GM18498 (cell line): ENCODE results near the gene STIM1.
"Not testable (repeated sequence)": the region's sequence is repeated elsewhere in the genome, so short reads cannot be mapped to it uniquely, and the experiment has no call there.

Source experiments
- ATAC-seq: cut with Tn5 transposase; IDR thresholded peaks from one replicate; pipeline ENCODE4 v1.9.1; 2021; ENCODE audit warnings: mild to moderate bottlenecking, moderate library complexity; ENCODE audit not compliant: unreplicated experiment

STIM1 gene

GRCh38 chr11:4016602-4017001 is 161.1 kb downstream of the STIM1 start:
- not testable (repeated sequence) for ATAC-seq

- ATAC-seq, result no peak
These were observed 161.7 kb downstream of the STIM1 start for GRCh38 chr11:4017129-4017528.

- no peak for ATAC-seq
These were observed 163.2 kb downstream of the STIM1 start for GRCh38 chr11:4018641-4019040.

GRCh38 chr11:4019891-4020290 is 164.4 kb downstream of the STIM1 start:
- ATAC-seq, result no peak

- ATAC-seq, result no peak
These were observed 167.2 kb downstream of the STIM1 start for GRCh38 chr11:4022669-4023068.

GRCh38 chr11:4025248-4025966 is 169.9 kb downstream of the STIM1 start:
- ATAC-seq, result no peak

GRCh38 chr11:4025967-4026324 is 170.5 kb downstream of the STIM1 start:
- no peak for ATAC-seq

- ATAC-seq, result no peak
These were observed 170.9 kb downstream of the STIM1 start for GRCh38 chr11:4026389-4026788.

GRCh38 chr11:4027746-4028145 is 172.3 kb downstream of the STIM1 start:
- no peak for ATAC-seq

GRCh38 chr11:4030197-4030596 is 174.7 kb downstream of the STIM1 start:
- ATAC-seq, result no peak

GRCh38 chr11:4032097-4032496 is 176.6 kb downstream of the STIM1 start:
- no peak for ATAC-seq

GRCh38 chr11:4035985-4036384 is 180.5 kb downstream of the STIM1 start:
- no peak for ATAC-seq

- no peak for ATAC-seq
These were observed 183.5 kb downstream of the STIM1 start for GRCh38 chr11:4039011-4039410.

GRCh38 chr11:4040461-4040860 is 185.0 kb downstream of the STIM1 start:
- no peak for ATAC-seq

GRCh38 chr11:4041731-4042391 is 186.4 kb downstream of the STIM1 start:
- ATAC-seq, result no peak

GRCh38 chr11:4044976-4045646 is 189.6 kb downstream of the STIM1 start:
- no peak for ATAC-seq

- ATAC-seq, result no peak
These were observed 192.9 kb downstream of the STIM1 start for GRCh38 chr11:4048340-4048739.

- ATAC-seq, result no peak
These were observed 193.5 kb downstream of the STIM1 start for GRCh38 chr11:4049006-4049405.

GRCh38 chr11:4050138-4050537 is 194.7 kb downstream of the STIM1 start:
- no peak for ATAC-seq

- ATAC-seq, result not testable (repeated sequence)
These were observed 197.7 kb downstream of the STIM1 start for GRCh38 chr11:4053200-4053599.

GRCh38 chr11:4054643-4055042 is 199.2 kb downstream of the STIM1 start:
- no peak for ATAC-seq

GRCh38 chr11:4059424-4059823 is 204.0 kb downstream of the STIM1 start:
- no peak for ATAC-seq
